Esophagus muscularis mucosa (tissue), 4 donors: ENCODE results near the gene LAMA1. TPM values are rescaled to one million over a fixed set of nuclear protein-coding genes. Genes with fewer than 3 reads are reported as not detected.

Source experiments
- DNase-seq: peaks from one replicate; pipeline ENCODE4 v3.0.0-alpha.2; 2017; ENCODE audit errors: extremely low spot score
- H3K27ac ChIP-seq, 4 donors: fragments of 200-600 bp; sonication (generic); replicated peaks in 1 of 4; 1 replicate in 3 of 4; 2 replicates in 1 of 4; pipeline ENCODE4 v1.5.1; 2016 to 2019; ENCODE audit warnings: mild to moderate bottlenecking in 1 of 4
- H3K27me3 ChIP-seq, 4 donors: fragments of 200-600 bp; sonication (generic); one replicate each; pipeline versions ENCODE4 v1.5.1 to v1.6.0; 2016 to 2019
- H3K36me3 ChIP-seq, 4 donors: fragments of 200-600 bp; sonication (generic); one replicate each; pipeline ENCODE4 v1.5.1; 2016 to 2019
- H3K4me1 ChIP-seq, 4 donors: fragments of 200-600 bp; sonication (generic); one replicate each; pipeline ENCODE4 v1.5.1; 2016 to 2019
- H3K4me3 ChIP-seq, 4 donors: fragments of 200-600 bp; sonication (generic); 1 replicate in 2 of 4; 2 replicates in 2 of 4; pipeline ENCODE4 v1.5.1; 2016 to 2019; ENCODE audit warnings: mild to moderate bottlenecking in 4 of 4, moderate library complexity in 1 of 4
- H3K9me3 ChIP-seq, 4 donors: fragments of 200-600 bp; sonication (generic); 1 replicate in 3 of 4; 2 replicates in 1 of 4; pipeline ENCODE4 v1.5.1; 2016 to 2019
- EP300 ChIP-seq: sonication (generic); formaldehyde crosslinking; IDR thresholded peaks from one replicate; pipeline ENCODE4 v1.6.1; 2017; ENCODE audit warnings: antibody characterized with exemption
- POLR2A ChIP-seq: fragments of 450-650 bp; IDR thresholded peaks from one replicate; pipeline ENCODE4 v1.6.1; 2017; ENCODE audit warnings: antibody characterized with exemption, moderate library complexity, mild to moderate bottlenecking, low read depth
- POLR2AphosphoS5 ChIP-seq, 2 donors: sonication (generic); formaldehyde crosslinking; IDR thresholded peaks; one replicate each; pipeline ENCODE4 v1.6.1; 2017; ENCODE audit warnings: antibody characterized with exemption in 2 of 2
- WGBS: methylation state at CpG from one replicate; pipeline ENCODE4 v1.1.5; 2018; 5-methylcytosine and 5-hydroxymethylcytosine counted together
- intact Hi-C: fragments of 100-400 bp; cut with DNase I; formaldehyde crosslinking; loops from one replicate; pipeline ENCODE4 v1.15.1; 2023
- total RNA-seq, 4 donors: library from RNA; depleted of rRNA; stranded (reverse); fragments of >200 nt; gene quantifications; one replicate each; pipeline versions ENCODE4 v1.1.0 to v1.2.1, GENCODE V29; 2016
- TF ChIP-seq, protein P1 (sequence below), 3 experiments: fragments of 200-600 bp in 2 of 3; fragments of 450-650 bp in 1 of 3; sonication (generic) in 2 of 3; IDR thresholded peaks; one replicate each; pipeline ENCODE4 v1.5.1; 2017 to 2019; ENCODE audit warnings: antibody characterized with exemption in 3 of 3, mild to moderate bottlenecking in 2 of 3, moderate library complexity in 1 of 3

LAMA1 gene
- total RNA-seq, 4 donors from 2014 or later: 0.17 to 0.69 (median 0.37) TPM

DNA sequence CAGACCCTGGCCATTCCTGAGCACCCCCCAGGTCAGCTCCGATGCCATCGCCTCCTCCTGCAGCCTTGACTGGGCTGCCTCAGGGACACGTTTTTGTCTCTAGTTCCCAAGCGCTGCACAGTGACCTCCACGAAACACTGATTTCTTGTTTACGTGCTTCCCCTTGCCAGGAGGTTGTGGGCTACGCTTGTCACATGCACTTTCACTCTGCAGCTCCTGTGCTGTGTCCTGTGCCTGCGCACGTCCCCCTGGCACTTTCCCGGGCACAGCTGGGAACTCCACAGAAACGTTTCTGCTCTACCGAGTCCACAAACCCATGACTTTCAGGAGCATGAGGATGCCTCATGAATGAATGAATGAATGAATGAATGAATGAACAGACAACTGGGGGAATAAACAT, 160.6 kb downstream of the LAMA1 start:
- intact Hi-C loops: no loop called here
- peaks cover 0 to 6% (median 0%) of the 10 kb centered on the region in 4 donors for H3K9me3 ChIP-seq
- DNase-seq: peak; percentile 84
- no peak overlapping the region for H3K27ac ChIP-seq
- H3K4me1 ChIP-seq: no peaks in the 10 kb centered on the region
- H3K4me3 ChIP-seq: no peak overlapping the region
- TF ChIP-seq, protein P1, sequence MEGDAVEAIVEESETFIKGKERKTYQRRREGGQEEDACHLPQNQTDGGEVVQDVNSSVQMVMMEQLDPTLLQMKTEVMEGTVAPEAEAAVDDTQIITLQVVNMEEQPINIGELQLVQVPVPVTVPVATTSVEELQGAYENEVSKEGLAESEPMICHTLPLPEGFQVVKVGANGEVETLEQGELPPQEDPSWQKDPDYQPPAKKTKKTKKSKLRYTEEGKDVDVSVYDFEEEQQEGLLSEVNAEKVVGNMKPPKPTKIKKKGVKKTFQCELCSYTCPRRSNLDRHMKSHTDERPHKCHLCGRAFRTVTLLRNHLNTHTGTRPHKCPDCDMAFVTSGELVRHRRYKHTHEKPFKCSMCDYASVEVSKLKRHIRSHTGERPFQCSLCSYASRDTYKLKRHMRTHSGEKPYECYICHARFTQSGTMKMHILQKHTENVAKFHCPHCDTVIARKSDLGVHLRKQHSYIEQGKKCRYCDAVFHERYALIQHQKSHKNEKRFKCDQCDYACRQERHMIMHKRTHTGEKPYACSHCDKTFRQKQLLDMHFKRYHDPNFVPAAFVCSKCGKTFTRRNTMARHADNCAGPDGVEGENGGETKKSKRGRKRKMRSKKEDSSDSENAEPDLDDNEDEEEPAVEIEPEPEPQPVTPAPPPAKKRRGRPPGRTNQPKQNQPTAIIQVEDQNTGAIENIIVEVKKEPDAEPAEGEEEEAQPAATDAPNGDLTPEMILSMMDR (IDR thresholded peaks at IDR 0.05): no peak
- TF ChIP-seq POLR2AphosphoS5 (IDR thresholded peaks at IDR 0.05) (no peak), EP300 (no peak), POLR2A (no peak)
- no peaks in the 10 kb centered on the region for H3K36me3 ChIP-seq
- 89% methylated on average over 12 of the region's 12 CpGs for WGBS
- H3K27me3 ChIP-seq: no peaks in the 10 kb centered on the region

DNA sequence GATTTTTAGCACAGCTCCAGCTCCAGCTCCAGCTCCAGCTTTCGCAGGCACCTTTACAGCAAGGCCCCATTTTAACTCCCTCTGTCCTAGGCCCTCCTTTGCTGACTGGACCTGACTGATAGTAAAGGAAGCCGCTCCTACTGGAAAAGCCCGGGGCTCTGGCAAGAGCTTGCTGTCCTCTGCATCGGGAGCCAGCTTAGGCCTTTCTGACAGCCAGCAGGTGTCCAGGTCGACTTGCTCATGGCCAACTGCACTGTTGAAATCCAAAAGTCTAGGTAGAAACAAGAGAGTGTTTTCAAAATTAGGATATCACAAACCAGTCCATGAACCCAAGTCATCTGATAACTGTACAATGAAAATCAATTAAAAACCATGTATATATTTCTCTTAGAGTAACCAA, 161.1 kb downstream of the LAMA1 start:
- 83% methylated on average over 2 of the region's 5 CpGs for WGBS
- Histone ChIP-seq H3K27ac (no peak overlapping the region), H3K36me3 (no peaks in the 10 kb centered on the region), H3K4me3 (no peak overlapping the region), H3K27me3 (no peaks in the 10 kb centered on the region), H3K4me1 (no peaks in the 10 kb centered on the region), H3K9me3 (peaks cover 0 to 6% (median 0%) of the 10 kb centered on the region in 4 donors)
- peak; percentile 57 for DNase-seq
- intact Hi-C loops: no loop called here
- TF ChIP-seq, protein P1 (IDR thresholded peaks at IDR 0.05): no peak
- TF ChIP-seq EP300 (no peak), POLR2A (no peak), POLR2AphosphoS5 (IDR thresholded peaks at IDR 0.05) (no peak)

DNA sequence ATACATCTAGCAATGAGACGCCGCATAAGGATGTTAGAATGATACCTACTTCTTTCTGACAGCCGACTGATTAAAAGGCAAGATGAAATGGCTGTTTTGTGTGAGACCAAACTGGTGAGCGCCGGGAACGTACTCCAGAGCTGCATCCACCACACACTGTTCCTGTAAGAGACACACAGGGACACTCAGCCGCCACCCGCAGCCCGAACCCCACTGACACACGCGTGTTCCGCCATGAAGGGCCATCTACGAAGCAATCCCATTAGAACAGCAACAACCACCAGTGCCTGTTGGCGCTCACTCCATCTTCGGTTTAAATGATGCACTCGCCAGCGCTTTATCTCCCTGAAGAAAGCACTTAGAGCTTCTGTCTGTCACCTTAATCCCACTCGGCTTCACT, 162.3 kb downstream of the LAMA1 start:
- intact Hi-C loops: no loop called here

DNA sequence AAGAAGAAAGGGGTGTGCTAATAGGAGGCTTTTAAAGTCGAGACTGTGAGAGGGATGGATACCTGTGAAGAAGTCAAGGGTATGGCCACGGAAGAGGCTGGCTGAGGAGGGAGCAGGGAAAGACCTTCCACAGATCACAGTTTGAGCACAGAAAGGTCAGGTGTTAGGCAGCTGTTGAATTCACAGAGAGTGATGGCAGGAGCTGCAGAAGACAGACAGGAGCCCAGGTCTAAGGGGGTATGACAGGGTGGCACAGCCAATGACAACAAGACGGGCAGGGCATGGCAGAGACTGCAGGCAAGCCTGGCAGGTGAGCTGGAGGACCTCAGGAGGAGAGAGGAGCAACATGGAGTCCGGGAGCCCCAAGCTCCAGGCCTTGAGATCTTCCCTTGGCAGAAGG, 163.1 kb downstream of the LAMA1 start:
- Histone ChIP-seq H3K36me3 (no peaks in the 10 kb centered on the region), H3K4me3 (no peak overlapping the region), H3K9me3 (no peaks in the 10 kb centered on the region), H3K4me1 (no peaks in the 10 kb centered on the region), H3K27me3 (no peaks in the 10 kb centered on the region), H3K27ac (no peak overlapping the region)
- intact Hi-C loops: no loop called here
- TF ChIP-seq EP300 (no peak), POLR2AphosphoS5 (IDR thresholded peaks at IDR 0.05) (no peak), POLR2A (no peak)
- TF ChIP-seq, protein P1 (IDR thresholded peaks at IDR 0.05): no peak
- 83% methylated on average over 4 of the region's 4 CpGs for WGBS
- DNase-seq: peak; percentile 74

More for the DNA sequence above, 162.3 kb downstream of the LAMA1 start:
- Histone ChIP-seq H3K9me3 (peaks cover 0 to 5% (median 0%) of the 10 kb centered on the region in 4 donors), H3K27me3 (no peaks in the 10 kb centered on the region), H3K27ac (no peak overlapping the region), H3K36me3 (no peaks in the 10 kb centered on the region), H3K4me3 (no peak overlapping the region), H3K4me1 (no peaks in the 10 kb centered on the region)
- TF ChIP-seq EP300 (no peak), POLR2AphosphoS5 (IDR thresholded peaks at IDR 0.05) (no peak), POLR2A (no peak)
- TF ChIP-seq, protein P1 (IDR thresholded peaks at IDR 0.05): no peak
- 93% methylated on average over 18 of the region's 18 CpGs for WGBS
- DNase-seq: peak; percentile 45
